Osteoblast (primary cell): ENCODE data around the gene UBXN6. TPM values are rescaled to one million over a fixed set of nuclear protein-coding genes. Genes with fewer than 3 reads are reported as not detected.

Experiments used
- DNase-seq: peaks from one replicate; pipeline ENCODE4 v3.0.0; 2011; ENCODE audit warnings: low spot score, mixed read lengths; ENCODE audit not compliant: insufficient read length; ENCODE audit errors: missing footprints
- H2AFZ ChIP-seq: 2 replicates; pipeline ENCODE4 v1.6.0; 2011; ENCODE audit warnings: mild to moderate bottlenecking, low read length
- H3K27ac ChIP-seq: 2 replicates; pipeline ENCODE4 v1.5.1; 2011; ENCODE audit warnings: mild to moderate bottlenecking, low read depth, low read length, moderate library complexity
- H3K27me3 ChIP-seq: 2 replicates; pipeline ENCODE4 v1.6.0; 2012; ENCODE audit warnings: mild to moderate bottlenecking, control low read depth, inconsistent platforms, low read length, moderate library complexity; ENCODE audit not compliant: insufficient read depth
- H3K36me3 ChIP-seq: 2 replicates; pipeline ENCODE4 v1.5.1; 2011; ENCODE audit warnings: mild to moderate bottlenecking, low read length, control low read depth, moderate library complexity; ENCODE audit not compliant: insufficient read depth
- H3K4me1 ChIP-seq: 2 replicates; pipeline ENCODE4 v1.5.1; 2011; ENCODE audit warnings: mild to moderate bottlenecking, low read length, control low read depth, moderate library complexity; ENCODE audit not compliant: insufficient read depth
- H3K4me2 ChIP-seq: 2 replicates; pipeline ENCODE4 v1.6.0; 2011; ENCODE audit warnings: mild to moderate bottlenecking, low read length; ENCODE audit not compliant: insufficient read depth
- H3K4me3 ChIP-seq: fragments of 200-600 bp; sonication (generic); 3 replicates; pipeline ENCODE4 v1.5.1; 2012; ENCODE audit warnings: mild to moderate bottlenecking, low read length, inconsistent platforms; ENCODE audit not compliant: insufficient read depth
- H3K79me2 ChIP-seq: 2 replicates; pipeline ENCODE4 v1.6.0; 2012; ENCODE audit warnings: mild to moderate bottlenecking, low read length, control low read depth, inconsistent platforms; ENCODE audit not compliant: insufficient read depth
- H3K9me3 ChIP-seq: 2 replicates; pipeline ENCODE4 v1.5.1; 2011; ENCODE audit warnings: low read depth, low read length, control low read depth
- H4K20me1 ChIP-seq: 2 replicates; pipeline ENCODE4 v1.6.0; 2012; ENCODE audit warnings: mild to moderate bottlenecking, low read length, control low read depth; ENCODE audit not compliant: insufficient read depth
- CTCF ChIP-seq: IDR thresholded peaks from 2 replicates; pipeline ENCODE4 v1.5.1; 2011; ENCODE audit warnings: mild to moderate bottlenecking, low read depth, low read length, moderate library complexity; ENCODE audit errors: extremely low read depth
- total RNA-seq: library from RNA; depleted of rRNA; stranded (reverse); fragments of >200 nt; gene quantifications from 2 replicates; pipeline ENCODE4 v1.2.3, GENCODE V29; 2012

UBXN6 gene
- total RNA-seq, 1 donor, result 136 TPM

- Histone ChIP-seq H3K27me3 (no peaks in the 10 kb centered on the region), H3K4me2 (no peak overlapping the region), H4K20me1 (peaks cover 3% of the 10 kb centered on the region), H3K79me2 (peaks cover 8% of the 10 kb centered on the region), H3K4me1 (no peaks in the 10 kb centered on the region), H3K36me3 (peaks cover 22% of the 10 kb centered on the region), H3K4me3 (no peak overlapping the region), H3K9me3 (no peaks in the 10 kb centered on the region), H2AFZ (no peak overlapping the region), H3K27ac (no peak overlapping the region)
- TF ChIP-seq CTCF, result no peak
- peak; percentile 35 for DNase-seq
Measured at GRCh38 chr19:4482721-4483364, 25.2 kb upstream of the UBXN6 start.

GRCh38 chr19:4477034-4477801, 19.6 kb upstream of the UBXN6 start:
- Histone ChIP-seq H3K36me3 (peaks cover 26% of the 10 kb centered on the region), H3K27me3 (no peaks in the 10 kb centered on the region), H3K4me1 (peaks cover 13% of the 10 kb centered on the region), H3K4me3 (no peak overlapping the region), H3K9me3 (no peaks in the 10 kb centered on the region), H3K27ac (no peak overlapping the region), H4K20me1 (peaks cover 18% of the 10 kb centered on the region), H2AFZ (no peak overlapping the region), H3K79me2 (peaks cover 51% of the 10 kb centered on the region), H3K4me2 (no peak overlapping the region)
- TF ChIP-seq CTCF, result no peak
- peak; percentile 36 for DNase-seq

GRCh38 chr19:4474514-4475022, 17.0 kb upstream of the UBXN6 start:
- H3K36me3 ChIP-seq, result peaks cover 26% of the 10 kb centered on the region
- H3K79me2 ChIP-seq, result peaks cover 49% of the 10 kb centered on the region
- H3K27ac ChIP-seq, result peak overlapping the region; percentile 12
- peak overlapping the region; percentile 93 for H3K4me2 ChIP-seq
- peaks cover 18% of the 10 kb centered on the region for H4K20me1 ChIP-seq
- peak overlapping the region; percentile 83 for H3K4me3 ChIP-seq
- peaks cover 17% of the 10 kb centered on the region for H3K4me1 ChIP-seq
- TF ChIP-seq CTCF, result no peak
- peak; percentile 99 for DNase-seq
- no peaks in the 10 kb centered on the region for H3K9me3 ChIP-seq
- H2AFZ ChIP-seq, result peak overlapping the region; percentile 53
- no peaks in the 10 kb centered on the region for H3K27me3 ChIP-seq
